WERI-Rb-1 (cell line): Measurements from ENCODE around the gene PRKACA.
"Not testable (repeated sequence)": the region's sequence is repeated elsewhere in the genome, so short reads cannot be mapped to it uniquely, and the experiment has no call there.

Source experiments
- DNase-seq: peaks from one replicate; pipeline ENCODE4 v3.0.0-alpha.2; 2020
- H3K27ac ChIP-seq: fragments of 250-450 bp; sonication (Bioruptor Pico); 2 replicates; pipeline ENCODE4 v1.5.1; 2020; ENCODE audit warnings: mild to moderate bottlenecking, moderate library complexity
- H3K27me3 ChIP-seq: fragments of 250-450 bp; sonication (Bioruptor Pico); 2 replicates; pipeline ENCODE4 v1.5.1; 2021; ENCODE audit warnings: mild to moderate bottlenecking, low read depth, moderate library complexity; ENCODE audit not compliant: insufficient read depth, severe bottlenecking
- H3K36me3 ChIP-seq: fragments of 250-450 bp; sonication (Bioruptor Pico); 2 replicates; pipeline ENCODE4 v1.5.1; 2020; ENCODE audit warnings: mild to moderate bottlenecking, moderate library complexity
- H3K4me3 ChIP-seq: 2 replicates; pipeline ENCODE4 v1.5.1; 2011; ENCODE audit warnings: low read depth, mild to moderate bottlenecking, control low read depth, low read length
- H3K9me3 ChIP-seq: fragments of 250-450 bp; sonication (Bioruptor Pico); 2 replicates; pipeline ENCODE4 v1.5.1; 2021; ENCODE audit warnings: mild to moderate bottlenecking, moderate library complexity; ENCODE audit not compliant: severe bottlenecking
- CTCF ChIP-seq: IDR thresholded peaks from 2 replicates; pipeline ENCODE4 v1.5.1; 2011; ENCODE audit warnings: low read depth, mild to moderate bottlenecking, control low read depth, inconsistent platforms, low read length

PRKACA gene

GRCh38 chr19:14053032-14053431, 64.5 kb downstream of the PRKACA start:
- no peak overlapping the region for H3K27ac ChIP-seq
- TF ChIP-seq CTCF = no peak
- DNase-seq = no peak
- peaks cover 4% of the 10 kb centered on the region; the same call in 1 of the 2 replicates for H3K36me3 ChIP-seq
- H3K27me3 ChIP-seq = no peaks in the 10 kb centered on the region
- H3K4me3 ChIP-seq = no peak overlapping the region
- peaks cover 3% of the 10 kb centered on the region for H3K9me3 ChIP-seq

- Histone ChIP-seq H3K9me3 (peaks cover 3% of the 10 kb centered on the region), H3K4me3 (no peak overlapping the region), H3K27ac (no peak overlapping the region), H3K27me3 (no peaks in the 10 kb centered on the region), H3K36me3 (peaks cover 4% of the 10 kb centered on the region; the same call in 1 of the 2 replicates)
- DNase-seq = no peak
- no peak for TF ChIP-seq CTCF
Measured at GRCh38 chr19:14052470-14052869, 65.1 kb downstream of the PRKACA start.

GRCh38 chr19:14051980-14052379, 65.6 kb downstream of the PRKACA start:
- no peak for DNase-seq
- Histone ChIP-seq H3K27ac (no peak overlapping the region), H3K9me3 (peaks cover 3% of the 10 kb centered on the region), H3K27me3 (no peaks in the 10 kb centered on the region), H3K4me3 (no peak overlapping the region), H3K36me3 (peaks cover 4% of the 10 kb centered on the region; the same call in 1 of the 2 replicates)
- no peak for TF ChIP-seq CTCF

- not testable (repeated sequence) for H3K27ac ChIP-seq, H3K36me3 ChIP-seq, H3K4me3 ChIP-seq
Measured at GRCh38 chr19:14050961-14051360, 66.6 kb downstream of the PRKACA start.

GRCh38 chr19:14050512-14050911, 67.0 kb downstream of the PRKACA start:
- Histone ChIP-seq H3K9me3 (peaks cover 3% of the 10 kb centered on the region), H3K27me3 (no peaks in the 10 kb centered on the region), H3K36me3 (peaks cover 4% of the 10 kb centered on the region; the same call in 1 of the 2 replicates), H3K4me3 (no peak overlapping the region), H3K27ac (no peak overlapping the region)
- DNase-seq = no peak
- TF ChIP-seq CTCF = no peak

More at GRCh38 chr19:14050961-14051360, 66.6 kb downstream of the PRKACA start:
- H3K27me3 ChIP-seq, H3K9me3 ChIP-seq, DNase-seq: not testable (repeated sequence)

GRCh38 chr19:14048443-14049153, 69.0 kb downstream of the PRKACA start:
- peaks cover 4% of the 10 kb centered on the region; the same call in 1 of the 2 replicates for H3K36me3 ChIP-seq
- no peaks in the 10 kb centered on the region for H3K27me3 ChIP-seq
- TF ChIP-seq CTCF = peak; percentile 93
- H3K4me3 ChIP-seq = no peak overlapping the region
- peak; percentile 65 for DNase-seq
- peaks cover 3% of the 10 kb centered on the region for H3K9me3 ChIP-seq
- H3K27ac ChIP-seq = no peak overlapping the region

- H3K4me3 ChIP-seq, H3K9me3 ChIP-seq, H3K27me3 ChIP-seq, H3K27ac ChIP-seq, DNase-seq, H3K36me3 ChIP-seq: not testable (repeated sequence)
Measured at GRCh38 chr19:14047866-14048265, 69.7 kb downstream of the PRKACA start.
